Ishikawa (cell line): ENCODE measurements around the gene CEP55.
A peak's percentile ranks its signal among the peaks of the same experiment; 100 is the strongest.

Experiments used
- CEBPB ChIP-seq: IDR thresholded peaks from 2 replicates; pipeline ENCODE4 v1.6.1; 2012
- CREB1 ChIP-seq: IDR thresholded peaks from 2 replicates; pipeline ENCODE4 v1.6.1; 2012; ENCODE audit warnings: low read depth
- EGR1 ChIP-seq: IDR thresholded peaks from 2 replicates; pipeline ENCODE4 v1.6.1; 2012
- EP300 ChIP-seq: IDR thresholded peaks from 2 replicates; pipeline ENCODE4 v1.6.1; 2012; ENCODE audit warnings: borderline replicate concordance
- FOXM1 ChIP-seq: IDR thresholded peaks from 2 replicates; pipeline ENCODE4 v1.6.1; 2012; ENCODE audit warnings: low read depth, borderline replicate concordance
- NFIC ChIP-seq: IDR thresholded peaks from 2 replicates; pipeline ENCODE4 v1.6.1; 2012
- RAD21 ChIP-seq: IDR thresholded peaks from 2 replicates; pipeline ENCODE4 v1.6.1; 2012; ENCODE audit warnings: low read depth
- REST ChIP-seq: IDR thresholded peaks from 2 replicates; pipeline ENCODE4 v1.6.1; 2012; ENCODE audit warnings: low read depth, mild to moderate bottlenecking
- TAF1 ChIP-seq: IDR thresholded peaks from 2 replicates; pipeline ENCODE4 v1.6.1; 2012; ENCODE audit warnings: low read depth, mild to moderate bottlenecking
- TCF12 ChIP-seq: IDR thresholded peaks from 2 replicates; pipeline ENCODE4 v1.6.1; 2012; ENCODE audit warnings: low read depth
- TEAD4 ChIP-seq: IDR thresholded peaks from 2 replicates; pipeline ENCODE4 v1.6.1; 2012
- USF1 ChIP-seq: IDR thresholded peaks from 2 replicates; pipeline ENCODE4 v1.6.1; 2012
- YY1 ChIP-seq: IDR thresholded peaks from 2 replicates; pipeline ENCODE4 v1.6.1; 2012; ENCODE audit warnings: low read depth
- ZBTB7A ChIP-seq: IDR thresholded peaks from 2 replicates; pipeline ENCODE4 v1.6.1; 2012; ENCODE audit warnings: low read depth
- TF ChIP-seq, protein P1 (sequence below): IDR thresholded peaks from 2 replicates; pipeline ENCODE4 v1.6.1; 2012

Gene CEP55

GRCh38 chr10:93515071-93516005 lies 18.9 kb downstream of the CEP55 start:
- TF ChIP-seq CREB1, result no peak
- TF ChIP-seq CEBPB, result no peak

DNA sequence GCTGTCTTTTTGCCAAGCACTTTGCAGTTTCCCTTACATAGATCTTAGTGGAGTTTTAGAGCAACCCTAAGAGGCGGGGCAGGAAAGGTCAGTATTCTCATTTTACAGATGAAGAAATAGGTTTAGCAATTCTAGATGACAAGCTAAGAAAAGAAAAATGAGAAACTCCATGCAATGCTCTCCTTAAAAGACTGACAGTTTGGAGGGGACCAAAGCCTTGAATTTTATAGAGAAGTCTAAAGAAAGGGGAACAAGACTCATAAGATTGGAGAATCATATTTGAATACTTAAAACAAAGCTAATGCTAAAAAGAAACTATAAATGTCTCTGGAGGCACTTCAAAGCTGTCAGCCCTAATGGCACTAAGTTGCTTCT lies 19.6 kb downstream of the CEP55 start:
- TF ChIP-seq YY1, result no peak

GRCh38 chr10:93518531-93518930 lies 22.1 kb downstream of the CEP55 start:
- TF ChIP-seq FOXM1 (no peak), NFIC (no peak), RAD21 (no peak), CEBPB (no peak), TAF1 (no peak), REST (no peak), TEAD4 (no peak), EP300 (no peak), YY1 (no peak), USF1 (no peak), TCF12 (no peak), ZBTB7A (no peak), CREB1 (no peak), EGR1 (no peak)
- TF ChIP-seq, protein P1, sequence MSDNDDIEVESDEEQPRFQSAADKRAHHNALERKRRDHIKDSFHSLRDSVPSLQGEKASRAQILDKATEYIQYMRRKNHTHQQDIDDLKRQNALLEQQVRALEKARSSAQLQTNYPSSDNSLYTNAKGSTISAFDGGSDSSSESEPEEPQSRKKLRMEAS, result no peak

- TF ChIP-seq EP300 (no peak), ZBTB7A (no peak), EGR1 (no peak), TCF12 (no peak), NFIC (no peak), FOXM1 (no peak), CEBPB (no peak)
These were observed 38.9 kb downstream of the CEP55 start for GRCh38 chr10:93535293-93535692.

- no peak for TF ChIP-seq EGR1
- TF ChIP-seq TAF1, result 0 out of 2 replicates have a peak, but pooled peaks have one; percentile 19
- TF ChIP-seq RAD21, result peak; percentile 81
These were observed 45.3 kb downstream of the CEP55 start for GRCh38 chr10:93541402-93542357.

- TF ChIP-seq ZBTB7A, result no peak
- TF ChIP-seq EGR1, result no peak
- peak; percentile 76 for TF ChIP-seq NFIC
These were observed 46.0 kb downstream of the CEP55 start for GRCh38 chr10:93542358-93542791.

GRCh38 chr10:93547522-93547921 lies 51.1 kb downstream of the CEP55 start:
- no peak for TF ChIP-seq USF1

GRCh38 chr10:93548376-93549071 lies 52.1 kb downstream of the CEP55 start:
- TF ChIP-seq CEBPB (no peak), TCF12 (no peak), YY1 (no peak), EGR1 (no peak), NFIC (no peak), EP300 (no peak), CREB1 (no peak), RAD21 (no peak), TAF1 (no peak), TEAD4 (no peak), REST (no peak), USF1 (no peak), ZBTB7A (no peak), FOXM1 (no peak)
- TF ChIP-seq, protein P1, result no peak
